ENCODE measurements around the gene ANKRD9. TPM values are rescaled to one million over a fixed set of nuclear protein-coding genes. Genes with fewer than 3 reads are reported as not detected.

The ANKRD9 gene
- total RNA-seq, 1 experiment from 2014 or later: 23.7 TPM

- Histone ChIP-seq H3K27ac (ENCODE audit: low read length) (no peak overlapping the region), H3K36me3 (ENCODE audit: control insufficient read depth, insufficient read depth, low read length) (no peaks in the 10 kb centered on the region; the same call in 1 of the 2 replicates), H3K4me3 (ENCODE audit: low read depth in 2 of 2, low read length in 2 of 2) (no peak overlapping the region), H3K27me3 (ENCODE audit: control insufficient read depth, insufficient read depth, low read length) (no peaks in the 10 kb centered on the region), H3K4me1 (ENCODE audit: control insufficient read depth, insufficient read depth, low read length) (no peaks in the 10 kb centered on the region; the same call in 1 of the 2 replicates), H3K9me3 (ENCODE audit: control insufficient read depth, insufficient read depth, low read depth, low read length) (no peaks in the 10 kb centered on the region)
- in situ Hi-C loops (cut with HindIII; ENCODE audit: low pct_unique_long_range_greater_than_20kb, low sequenced_read_pairs): no loop called here
- TF ChIP-seq TCF7L2 (IDR thresholded peaks at IDR 0.05; ENCODE audit: low read depth, low read length) (no peak), POLR2AphosphoS5 (IDR thresholded peaks at IDR 0.05; ENCODE audit: low read depth, low read length) (no peak), SIN3A (IDR thresholded peaks at IDR 0.05; ENCODE audit: borderline replicate concordance, insufficient read depth, low read depth, low read length) (no peak)
- TF ChIP-seq, protein P1, sequence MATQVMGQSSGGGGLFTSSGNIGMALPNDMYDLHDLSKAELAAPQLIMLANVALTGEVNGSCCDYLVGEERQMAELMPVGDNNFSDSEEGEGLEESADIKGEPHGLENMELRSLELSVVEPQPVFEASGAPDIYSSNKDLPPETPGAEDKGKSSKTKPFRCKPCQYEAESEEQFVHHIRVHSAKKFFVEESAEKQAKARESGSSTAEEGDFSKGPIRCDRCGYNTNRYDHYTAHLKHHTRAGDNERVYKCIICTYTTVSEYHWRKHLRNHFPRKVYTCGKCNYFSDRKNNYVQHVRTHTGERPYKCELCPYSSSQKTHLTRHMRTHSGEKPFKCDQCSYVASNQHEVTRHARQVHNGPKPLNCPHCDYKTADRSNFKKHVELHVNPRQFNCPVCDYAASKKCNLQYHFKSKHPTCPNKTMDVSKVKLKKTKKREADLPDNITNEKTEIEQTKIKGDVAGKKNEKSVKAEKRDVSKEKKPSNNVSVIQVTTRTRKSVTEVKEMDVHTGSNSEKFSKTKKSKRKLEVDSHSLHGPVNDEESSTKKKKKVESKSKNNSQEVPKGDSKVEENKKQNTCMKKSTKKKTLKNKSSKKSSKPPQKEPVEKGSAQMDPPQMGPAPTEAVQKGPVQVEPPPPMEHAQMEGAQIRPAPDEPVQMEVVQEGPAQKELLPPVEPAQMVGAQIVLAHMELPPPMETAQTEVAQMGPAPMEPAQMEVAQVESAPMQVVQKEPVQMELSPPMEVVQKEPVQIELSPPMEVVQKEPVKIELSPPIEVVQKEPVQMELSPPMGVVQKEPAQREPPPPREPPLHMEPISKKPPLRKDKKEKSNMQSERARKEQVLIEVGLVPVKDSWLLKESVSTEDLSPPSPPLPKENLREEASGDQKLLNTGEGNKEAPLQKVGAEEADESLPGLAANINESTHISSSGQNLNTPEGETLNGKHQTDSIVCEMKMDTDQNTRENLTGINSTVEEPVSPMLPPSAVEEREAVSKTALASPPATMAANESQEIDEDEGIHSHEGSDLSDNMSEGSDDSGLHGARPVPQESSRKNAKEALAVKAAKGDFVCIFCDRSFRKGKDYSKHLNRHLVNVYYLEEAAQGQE (IDR thresholded peaks at IDR 0.05; ENCODE audit: insufficient read depth in 1 of 2, low read depth in 2 of 2, low read length in 1 of 2): no peak
- TF ChIP-seq, protein P2, sequence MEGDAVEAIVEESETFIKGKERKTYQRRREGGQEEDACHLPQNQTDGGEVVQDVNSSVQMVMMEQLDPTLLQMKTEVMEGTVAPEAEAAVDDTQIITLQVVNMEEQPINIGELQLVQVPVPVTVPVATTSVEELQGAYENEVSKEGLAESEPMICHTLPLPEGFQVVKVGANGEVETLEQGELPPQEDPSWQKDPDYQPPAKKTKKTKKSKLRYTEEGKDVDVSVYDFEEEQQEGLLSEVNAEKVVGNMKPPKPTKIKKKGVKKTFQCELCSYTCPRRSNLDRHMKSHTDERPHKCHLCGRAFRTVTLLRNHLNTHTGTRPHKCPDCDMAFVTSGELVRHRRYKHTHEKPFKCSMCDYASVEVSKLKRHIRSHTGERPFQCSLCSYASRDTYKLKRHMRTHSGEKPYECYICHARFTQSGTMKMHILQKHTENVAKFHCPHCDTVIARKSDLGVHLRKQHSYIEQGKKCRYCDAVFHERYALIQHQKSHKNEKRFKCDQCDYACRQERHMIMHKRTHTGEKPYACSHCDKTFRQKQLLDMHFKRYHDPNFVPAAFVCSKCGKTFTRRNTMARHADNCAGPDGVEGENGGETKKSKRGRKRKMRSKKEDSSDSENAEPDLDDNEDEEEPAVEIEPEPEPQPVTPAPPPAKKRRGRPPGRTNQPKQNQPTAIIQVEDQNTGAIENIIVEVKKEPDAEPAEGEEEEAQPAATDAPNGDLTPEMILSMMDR (IDR thresholded peaks at IDR 0.05): no peak
- DNase-seq (ENCODE audit: low read depth, low spot score): no peak
- POLR2A ChIA-PET: no interaction called here
- no TSS peak for BruUV-seq (replicated peaks)
- CTCF ChIA-PET: no interaction called here
- intact Hi-C loops (cut with micrococcal nuclease; ENCODE audit: unreplicated experiment): no loop called here
- no peak for ATAC-seq
Measured at GRCh38 chr14:102507081-102507856, 2.3 kb downstream of the ANKRD9 start.

GRCh38 chr14:102506626-102506925, 3.0 kb downstream of the ANKRD9 start:
- no peaks in the 10 kb centered on the region for H3K9me3 ChIP-seq (ENCODE audit: control insufficient read depth, insufficient read depth, low read depth, low read length)
- CTCF ChIA-PET: no interaction called here
- TF ChIP-seq POLR2AphosphoS5 (IDR thresholded peaks at IDR 0.05; ENCODE audit: low read depth, low read length): no peak
- TF ChIP-seq, protein P2 (IDR thresholded peaks at IDR 0.05): no peak
- no peak for TF ChIP-seq TCF7L2 (IDR thresholded peaks at IDR 0.05; ENCODE audit: low read depth, low read length)
- no peak for TF ChIP-seq SIN3A (IDR thresholded peaks at IDR 0.05; ENCODE audit: borderline replicate concordance, insufficient read depth, low read depth, low read length)
- TF ChIP-seq, protein P1 (IDR thresholded peaks at IDR 0.05; ENCODE audit: insufficient read depth in 1 of 2, low read depth in 2 of 2, low read length in 1 of 2): no peak
- POLR2A ChIA-PET: no interaction called here
- intact Hi-C loops (cut with micrococcal nuclease; ENCODE audit: unreplicated experiment): no loop called here
- DNase-seq (ENCODE audit: low read depth, low spot score) (no peak), ATAC-seq (no peak)
- H3K4me3 ChIP-seq (ENCODE audit: low read depth in 2 of 2, low read length in 2 of 2): no peak overlapping the region
- H3K4me1 ChIP-seq (ENCODE audit: control insufficient read depth, insufficient read depth, low read length): no peaks in the 10 kb centered on the region; the same call in 1 of the 2 replicates
- no peak overlapping the region for H3K27ac ChIP-seq (ENCODE audit: low read length)
- H3K27me3 ChIP-seq (ENCODE audit: control insufficient read depth, insufficient read depth, low read length): no peaks in the 10 kb centered on the region
- no TSS peak for BruUV-seq (replicated peaks)
- in situ Hi-C loops (cut with HindIII; ENCODE audit: low pct_unique_long_range_greater_than_20kb, low sequenced_read_pairs): no loop called here
- no peaks in the 10 kb centered on the region; the same call in 1 of the 2 replicates for H3K36me3 ChIP-seq (ENCODE audit: control insufficient read depth, insufficient read depth, low read length)
